ENCODE results near the gene DOK3.
"Not testable (repeated sequence)": the region's sequence is repeated elsewhere in the genome, so short reads cannot be mapped to it uniquely, and the experiment has no call there.

Gene DOK3

GRCh38 chr5:177487975-177488374 is 21.7 kb downstream of the DOK3 start:
- DNase-seq (ENCODE audit: low read depth): no peak
- TF ChIP-seq CTCF (conservative IDR thresholded peaks at IDR 0.05; ENCODE audit: low read length): 0 out of 2 replicates have a peak, but pooled peaks have one; percentile 3
- no peak overlapping the region for H3K4me3 ChIP-seq (ENCODE audit: low read length)

GRCh38 chr5:177487144-177487543 is 22.5 kb downstream of the DOK3 start:
- no peak for DNase-seq (ENCODE audit: low read depth)
- TF ChIP-seq CTCF (conservative IDR thresholded peaks at IDR 0.05; ENCODE audit: low read length): no peak
- H3K4me3 ChIP-seq (ENCODE audit: low read length): no peak overlapping the region

- no peak overlapping the region for H3K4me3 ChIP-seq (ENCODE audit: low read length)
- TF ChIP-seq CTCF (conservative IDR thresholded peaks at IDR 0.05; ENCODE audit: low read length): no peak
- no peak for DNase-seq (ENCODE audit: low read depth)
These were observed 23.4 kb downstream of the DOK3 start for GRCh38 chr5:177486256-177486655.

GRCh38 chr5:177485753-177486152 is 23.9 kb downstream of the DOK3 start:
- not testable (repeated sequence) for DNase-seq (ENCODE audit: low read depth); H3K4me3 ChIP-seq (ENCODE audit: low read length)

GRCh38 chr5:177484902-177485549 is 24.6 kb downstream of the DOK3 start:
- no peak for DNase-seq (ENCODE audit: low read depth)
- TF ChIP-seq CTCF (conservative IDR thresholded peaks at IDR 0.05; ENCODE audit: low read length): no peak
- H3K4me3 ChIP-seq (ENCODE audit: low read length): no peak overlapping the region; the same call in 1 of the 2 replicates

GRCh38 chr5:177483994-177484901 is 25.4 kb downstream of the DOK3 start:
- DNase-seq (ENCODE audit: low read depth): no peak
- H3K4me3 ChIP-seq (ENCODE audit: low read length): no peak overlapping the region; the same call in 1 of the 2 replicates
- TF ChIP-seq CTCF (conservative IDR thresholded peaks at IDR 0.05; ENCODE audit: low read length): no peak

- no peak for TF ChIP-seq CTCF (conservative IDR thresholded peaks at IDR 0.05; ENCODE audit: low read length)
- no peak for DNase-seq (ENCODE audit: low read depth)
- H3K4me3 ChIP-seq (ENCODE audit: low read length): no peak overlapping the region
These were observed 26.6 kb downstream of the DOK3 start for GRCh38 chr5:177483042-177483441.
